CD4-positive, alpha-beta T cell treated with Interferon gamma for 1 hour (primary cell): ENCODE data around the gene CRTAC1.

Source experiments
- DNase-seq: peaks from one replicate; pipeline ENCODE4 v3.0.0-alpha.2; 2020

The CRTAC1 gene

DNA sequence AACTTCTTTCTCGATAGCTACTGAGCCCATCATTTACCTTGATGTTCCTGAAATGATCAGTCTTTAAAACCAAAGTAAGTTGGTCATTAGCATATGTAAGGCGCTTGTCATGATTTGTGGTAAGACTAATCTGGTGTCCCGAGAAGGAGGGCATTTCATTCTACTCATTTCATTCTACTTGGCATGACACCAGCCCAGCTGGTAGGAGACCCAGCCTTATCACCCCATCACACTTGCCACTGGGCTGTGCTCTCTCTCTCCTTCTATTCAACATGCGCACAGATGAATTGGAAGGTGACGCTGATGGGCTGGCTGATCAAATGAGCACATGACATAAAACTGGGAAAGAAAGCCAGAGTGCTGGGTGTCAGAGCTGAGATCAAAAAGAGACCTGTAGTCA, 65.7 kb downstream of the CRTAC1 start:
- DNase-seq, result no peak

DNA sequence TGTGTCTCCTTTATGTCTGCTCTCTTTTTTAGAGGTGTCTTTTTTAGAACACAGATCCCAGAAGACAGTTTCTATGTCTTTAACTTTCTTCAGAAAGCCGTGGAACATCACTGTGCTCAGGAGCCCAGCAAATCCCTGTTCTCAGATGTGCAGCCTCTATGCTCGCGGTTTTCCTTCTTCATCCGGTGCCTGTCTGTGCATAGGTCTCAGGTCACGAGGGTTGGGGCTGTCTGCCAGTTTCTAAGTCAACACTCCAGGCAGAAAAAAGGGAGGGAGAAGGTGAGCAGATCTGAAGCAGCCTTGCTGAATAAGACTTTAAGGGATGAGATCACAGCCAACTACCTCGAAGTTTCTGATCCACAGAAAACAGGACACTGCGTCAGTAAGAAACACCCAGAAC, 68.5 kb downstream of the CRTAC1 start:
- no peak for DNase-seq

GRCh38 chr10:97960269-97961056, 70.0 kb downstream of the CRTAC1 start:
- no peak for DNase-seq

- no peak for DNase-seq
Measured at GRCh38 chr10:97949462-97949861, 81.0 kb downstream of the CRTAC1 start.

- DNase-seq, result no peak
Measured at GRCh38 chr10:97948822-97949221, 81.6 kb downstream of the CRTAC1 start.

- DNase-seq, result no peak
Measured at GRCh38 chr10:97944772-97945171, 85.6 kb downstream of the CRTAC1 start.

DNA sequence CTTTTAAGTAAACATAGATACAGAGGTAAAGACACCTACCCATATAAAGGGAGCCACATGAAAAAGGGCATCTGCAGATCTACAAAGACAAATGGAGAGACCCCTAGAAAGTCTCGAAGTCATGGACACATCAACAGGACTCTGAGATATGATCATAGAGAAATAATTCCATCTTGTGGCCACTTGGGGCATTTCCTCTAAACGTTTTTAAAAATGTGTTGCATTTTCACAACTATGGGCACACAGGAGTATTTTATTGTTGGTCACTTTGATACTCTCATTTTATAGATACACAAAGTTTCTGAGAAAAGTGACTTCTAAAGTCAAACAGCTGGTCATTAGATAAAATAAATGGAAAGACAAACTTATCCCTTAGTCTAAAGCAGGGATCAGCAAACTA, 87.1 kb downstream of the CRTAC1 start:
- DNase-seq, result no peak

GRCh38 chr10:97940534-97940933, 89.9 kb downstream of the CRTAC1 start:
- no peak for DNase-seq

DNA sequence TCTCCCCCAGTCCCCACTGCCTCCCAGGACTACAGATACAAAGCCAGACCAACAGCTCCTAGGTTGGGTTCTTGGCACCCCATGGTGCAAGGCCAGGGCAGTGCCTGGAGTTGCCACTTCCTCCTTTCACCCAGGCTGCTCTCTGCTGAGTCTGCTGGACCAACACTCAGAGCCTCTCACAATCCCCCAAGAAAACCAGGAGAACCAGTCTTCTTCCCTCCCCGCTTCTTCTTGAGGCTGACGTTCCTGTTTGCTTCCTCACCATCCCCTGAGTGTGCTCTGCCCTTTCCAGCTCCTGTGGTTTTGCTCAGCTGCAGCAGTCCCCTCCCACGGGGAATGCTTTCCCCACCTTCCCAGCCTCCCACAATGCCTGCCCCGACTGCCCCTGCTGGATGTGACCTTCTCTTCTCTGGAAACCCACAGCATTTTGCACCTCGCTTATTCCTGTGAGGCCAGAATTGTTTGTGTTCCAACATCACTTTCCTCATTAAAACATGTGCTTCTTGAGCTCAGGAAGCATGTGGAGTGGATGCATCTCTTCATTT, 90.9 kb downstream of the CRTAC1 start:
- no peak for DNase-seq

- no peak for DNase-seq
Measured at GRCh38 chr10:97937928-97938327, 92.5 kb downstream of the CRTAC1 start.

GRCh38 chr10:97937054-97937453, 93.4 kb downstream of the CRTAC1 start:
- no peak for DNase-seq

DNA sequence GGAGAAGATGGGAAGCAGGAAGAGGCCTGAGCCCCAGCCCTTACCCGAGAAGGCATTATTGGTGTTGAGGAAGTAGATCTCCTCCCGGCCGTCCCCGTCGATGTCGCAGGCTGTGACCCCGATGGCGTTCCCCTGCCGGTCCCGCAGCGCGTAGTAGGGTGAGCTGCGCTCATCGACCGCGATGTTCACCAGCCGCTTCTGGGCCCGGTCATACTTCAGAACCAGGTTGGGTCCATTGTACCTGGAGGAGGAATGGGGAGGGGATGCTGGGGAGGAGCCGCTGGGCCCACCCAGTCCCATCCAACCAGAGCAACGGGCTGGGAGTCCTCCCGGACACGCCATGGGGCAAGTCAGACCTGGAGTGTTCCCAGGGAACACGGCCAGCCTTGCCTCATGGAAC, 94.3 kb downstream of the CRTAC1 start:
- DNase-seq, result no peak

DNA sequence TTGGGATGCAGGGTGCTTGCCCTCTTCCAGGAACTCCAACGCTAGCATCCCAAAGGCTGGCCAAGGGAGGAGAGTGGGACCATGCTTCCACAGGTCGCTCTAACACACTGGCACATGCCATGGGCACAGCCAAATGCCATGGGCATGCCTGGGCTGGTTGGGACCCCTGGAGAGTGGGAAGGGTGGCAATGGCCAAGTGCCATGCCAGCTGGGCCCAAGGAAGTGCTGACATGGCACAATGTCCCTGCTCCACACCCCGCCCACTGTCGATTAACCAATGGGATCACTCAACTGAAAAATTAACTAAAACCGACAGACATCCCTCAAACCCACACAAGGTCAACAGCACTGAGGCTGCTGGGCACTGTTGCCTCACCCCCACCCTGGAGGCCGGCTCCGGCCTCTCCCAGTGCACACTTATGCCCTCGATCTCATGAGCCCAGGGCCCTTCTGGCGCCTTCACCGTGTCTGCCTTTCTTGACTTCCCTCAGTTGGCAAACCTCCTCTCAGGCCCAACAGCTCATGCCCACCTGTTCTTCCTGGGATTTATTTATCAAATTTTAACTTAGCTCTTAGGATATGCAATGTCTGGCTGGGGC, 97.4 kb downstream of the CRTAC1 start:
- no peak for DNase-seq

GRCh38 chr10:97931041-97931440, 99.4 kb downstream of the CRTAC1 start:
- DNase-seq, result no peak

- DNase-seq, result no peak
Measured at GRCh38 chr10:97928897-97929296, 101.5 kb downstream of the CRTAC1 start.

- DNase-seq, result no peak
Measured at GRCh38 chr10:97927622-97928021, 102.8 kb downstream of the CRTAC1 start.

GRCh38 chr10:97926055-97926454, 104.4 kb downstream of the CRTAC1 start:
- no peak for DNase-seq

- DNase-seq, result no peak
Measured at GRCh38 chr10:97925308-97925938, 105.0 kb downstream of the CRTAC1 start.

GRCh38 chr10:97924678-97925077, 105.7 kb downstream of the CRTAC1 start:
- DNase-seq, result no peak

- DNase-seq, result no peak
Measured at GRCh38 chr10:97923476-97923875, 106.9 kb downstream of the CRTAC1 start.

DNA sequence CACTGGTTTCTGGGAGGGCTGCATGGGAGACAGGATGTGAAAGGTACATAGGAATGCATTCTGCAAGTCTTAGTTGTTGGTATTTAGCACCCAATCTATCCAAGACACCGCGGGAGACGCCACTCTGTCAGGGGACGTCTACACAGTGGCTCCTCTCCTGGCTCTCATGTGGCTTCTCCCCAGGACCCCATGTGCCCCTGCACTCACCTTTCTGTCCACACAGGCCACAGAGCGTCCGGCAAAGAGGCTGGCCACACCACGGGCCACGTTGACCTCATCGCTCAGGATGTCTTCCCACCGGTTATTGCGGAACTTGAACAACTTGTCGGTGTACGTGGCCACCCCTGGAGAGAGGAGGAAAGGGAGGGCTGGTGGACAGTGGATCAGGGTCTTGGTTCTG, 107.4 kb downstream of the CRTAC1 start:
- no peak for DNase-seq

GRCh38 chr10:97922022-97922758, 108.2 kb downstream of the CRTAC1 start:
- no peak for DNase-seq

- no peak for DNase-seq
Measured at GRCh38 chr10:97921581-97922021, 108.8 kb downstream of the CRTAC1 start.
